Loucy (cell line): Measurements from ENCODE around the gene LRRC56.

ENCODE experiments used
- H2AFZ ChIP-seq: fragments of 200-600 bp; sonication (generic); 2 replicates; pipeline ENCODE4 v1.6.0; 2016; ENCODE audit warnings: antibody characterized with exemption, mild to moderate bottlenecking, low read length, moderate library complexity
- H3F3A ChIP-seq: fragments of 200-600 bp; 2 replicates; pipeline ENCODE4 v1.6.0; 2016; ENCODE audit warnings: antibody characterized with exemption, low read depth, mild to moderate bottlenecking
- H3K27me3 ChIP-seq: fragments of 200-600 bp; sonication (generic); 2 replicates; pipeline ENCODE4 v1.6.1; 2014; ENCODE audit warnings: low read length, mild to moderate bottlenecking; ENCODE audit not compliant: insufficient read depth, poor library complexity, severe bottlenecking
- H3K36me3 ChIP-seq: fragments of 200-600 bp; sonication (generic); 2 replicates; pipeline ENCODE4 v1.6.1; 2016; ENCODE audit warnings: low read length; ENCODE audit not compliant: insufficient read depth
- H3K4me1 ChIP-seq: fragments of 200-600 bp; sonication (generic); 2 replicates; pipeline ENCODE4 v1.5.1; 2014; ENCODE audit warnings: low read length, mild to moderate bottlenecking; ENCODE audit not compliant: insufficient read depth, poor library complexity, severe bottlenecking
- H3K4me2 ChIP-seq: fragments of 200-600 bp; sonication (generic); 2 replicates; pipeline ENCODE4 v1.6.0; 2014; ENCODE audit warnings: antibody characterized with exemption, low read length, low read depth, mild to moderate bottlenecking; ENCODE audit not compliant: poor library complexity, severe bottlenecking
- H3K4me3 ChIP-seq: fragments of 200-600 bp; sonication (generic); 2 replicates; pipeline ENCODE4 v1.5.1; 2014; ENCODE audit warnings: low read length, mild to moderate bottlenecking, mixed read lengths; ENCODE audit not compliant: poor library complexity, severe bottlenecking
- H3K79me2 ChIP-seq: fragments of 200-600 bp; sonication (generic); 2 replicates; pipeline ENCODE4 v1.6.1; 2014; ENCODE audit warnings: low read length; ENCODE audit not compliant: insufficient read depth
- H3K9ac ChIP-seq: fragments of 200-600 bp; sonication (generic); 2 replicates; pipeline ENCODE4 v1.6.0; 2014; ENCODE audit warnings: mild to moderate bottlenecking, low read depth, low read length, moderate library complexity; ENCODE audit not compliant: poor library complexity, severe bottlenecking
- H3K9me2 ChIP-seq: fragments of 200-600 bp; sonication (generic); replicated peaks from 2 replicates; pipeline ENCODE4 v1.6.1; 2016; ENCODE audit warnings: low read depth, low read length, mixed read lengths
- H3K9me3 ChIP-seq: fragments of 200-600 bp; sonication (generic); 2 replicates; pipeline ENCODE4 v1.6.1; 2014; ENCODE audit warnings: mild to moderate bottlenecking, antibody characterized with exemption, low read length, low read depth; ENCODE audit not compliant: insufficient read depth
- H4K20me1 ChIP-seq: fragments of 200-600 bp; sonication (generic); 2 replicates; pipeline ENCODE4 v1.6.0; 2014; ENCODE audit warnings: antibody characterized with exemption, low read length, mild to moderate bottlenecking; ENCODE audit not compliant: insufficient read depth, poor library complexity, severe bottlenecking
- EZH2phosphoT487 ChIP-seq: fragments of 200-600 bp; IDR thresholded peaks from 2 replicates; pipeline ENCODE4 v1.6.1; 2018; ENCODE audit warnings: antibody characterized with exemption, mild to moderate bottlenecking, moderate library complexity, borderline replicate concordance
- TF ChIP-seq, protein P1 (sequence below): fragments of 200-600 bp; sonication (generic); conservative IDR thresholded peaks from 2 replicates; pipeline ENCODE4 v1.5.1; 2014; ENCODE audit warnings: mild to moderate bottlenecking, antibody characterized with exemption, low read length

LRRC56 gene

DNA sequence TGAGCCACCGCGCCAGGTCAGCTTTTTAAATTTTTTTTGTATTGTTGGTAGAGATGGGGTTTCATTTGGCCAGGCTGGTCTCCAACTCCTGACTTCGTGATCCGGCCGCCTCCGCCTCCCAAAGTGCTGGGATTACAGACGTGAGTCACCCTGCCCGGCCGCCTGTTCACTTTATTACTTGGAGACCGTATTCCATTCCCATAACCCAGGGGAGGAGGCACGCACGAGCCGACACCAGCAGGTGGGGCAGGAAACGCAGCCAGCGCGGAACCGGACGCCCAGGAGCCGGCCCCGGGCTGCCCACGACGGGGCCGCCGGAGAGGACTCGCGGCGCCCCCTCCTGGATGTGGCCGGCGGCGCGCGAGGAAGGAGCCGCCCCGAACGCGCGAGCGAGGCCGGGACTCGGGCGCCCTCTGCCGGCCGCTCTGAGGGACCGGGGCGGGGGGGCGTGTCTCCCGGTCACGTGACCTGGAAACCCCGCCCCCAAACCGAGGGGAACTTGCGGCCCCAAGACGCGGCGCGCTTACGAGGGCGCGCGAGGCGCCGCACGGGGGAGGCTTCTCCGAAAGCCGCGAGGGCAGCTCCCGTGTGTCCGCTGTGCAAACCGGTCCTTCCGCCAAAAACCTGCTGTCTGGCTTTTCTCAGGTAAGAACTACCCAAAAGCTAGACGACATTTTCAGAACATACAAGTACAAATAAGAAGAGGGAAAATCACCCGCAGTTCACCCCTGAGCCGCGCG is 18.7 kb upstream of the LRRC56 start:
- Histone ChIP-seq H3K36me3 (no peaks in the 10 kb centered on the region), H3K4me3 (no peak overlapping the region), H3K9me3 (no peaks in the 10 kb centered on the region; the same call in 1 of the 2 replicates), H3K4me2 (no peak overlapping the region), H3K9ac (no peak overlapping the region), H4K20me1 (no peaks in the 10 kb centered on the region), H3K9me2 (no peaks in the 10 kb centered on the region), H3F3A (no peaks in the 10 kb centered on the region), H2AFZ (no peak overlapping the region), H3K27me3 (no peaks in the 10 kb centered on the region), H3K79me2 (no peaks in the 10 kb centered on the region), H3K4me1 (no peaks in the 10 kb centered on the region)
- no peak for TF ChIP-seq EZH2phosphoT487
- TF ChIP-seq, protein P1, sequence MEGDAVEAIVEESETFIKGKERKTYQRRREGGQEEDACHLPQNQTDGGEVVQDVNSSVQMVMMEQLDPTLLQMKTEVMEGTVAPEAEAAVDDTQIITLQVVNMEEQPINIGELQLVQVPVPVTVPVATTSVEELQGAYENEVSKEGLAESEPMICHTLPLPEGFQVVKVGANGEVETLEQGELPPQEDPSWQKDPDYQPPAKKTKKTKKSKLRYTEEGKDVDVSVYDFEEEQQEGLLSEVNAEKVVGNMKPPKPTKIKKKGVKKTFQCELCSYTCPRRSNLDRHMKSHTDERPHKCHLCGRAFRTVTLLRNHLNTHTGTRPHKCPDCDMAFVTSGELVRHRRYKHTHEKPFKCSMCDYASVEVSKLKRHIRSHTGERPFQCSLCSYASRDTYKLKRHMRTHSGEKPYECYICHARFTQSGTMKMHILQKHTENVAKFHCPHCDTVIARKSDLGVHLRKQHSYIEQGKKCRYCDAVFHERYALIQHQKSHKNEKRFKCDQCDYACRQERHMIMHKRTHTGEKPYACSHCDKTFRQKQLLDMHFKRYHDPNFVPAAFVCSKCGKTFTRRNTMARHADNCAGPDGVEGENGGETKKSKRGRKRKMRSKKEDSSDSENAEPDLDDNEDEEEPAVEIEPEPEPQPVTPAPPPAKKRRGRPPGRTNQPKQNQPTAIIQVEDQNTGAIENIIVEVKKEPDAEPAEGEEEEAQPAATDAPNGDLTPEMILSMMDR, result 0 out of 2 replicates have a peak, but pooled peaks have one; percentile 19

DNA sequence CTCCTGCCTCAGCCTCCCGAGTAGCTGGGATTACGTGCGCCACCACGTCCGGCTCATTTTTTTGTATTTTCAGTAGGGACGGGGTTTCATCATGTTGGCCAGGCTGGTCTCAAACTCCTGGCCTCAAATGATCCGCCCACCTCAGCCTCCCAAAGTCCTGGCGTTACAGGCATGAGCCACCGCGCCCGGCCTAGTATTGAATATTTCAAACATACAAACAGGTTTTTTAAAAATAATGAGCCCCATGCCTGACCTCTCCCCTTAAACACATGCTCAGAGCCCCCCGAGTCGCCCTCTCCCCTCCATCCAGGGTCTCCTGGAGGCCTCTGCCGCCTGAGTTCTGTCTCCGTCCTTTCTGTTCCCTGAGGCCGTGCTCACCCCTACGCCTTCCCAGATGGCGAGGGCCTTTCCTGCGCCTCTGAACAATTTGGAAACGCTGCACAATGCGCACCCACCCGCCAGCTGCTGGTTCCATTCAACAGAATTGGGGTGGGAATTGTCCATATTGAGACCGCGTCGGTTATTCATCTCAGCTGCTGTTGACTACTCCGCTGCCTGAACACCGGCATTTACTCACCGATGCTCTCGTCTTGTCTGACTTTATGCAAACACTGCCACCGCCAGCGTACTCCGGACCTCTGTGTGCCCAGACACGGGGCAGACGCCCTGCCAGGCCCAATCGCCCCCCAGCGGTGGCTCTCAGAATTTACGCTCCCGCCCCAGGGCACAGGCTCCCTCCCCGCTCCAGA is 16.7 kb upstream of the LRRC56 start:
- Histone ChIP-seq H3K9ac (no peak overlapping the region), H3F3A (no peaks in the 10 kb centered on the region), H3K9me3 (no peaks in the 10 kb centered on the region; the same call in 1 of the 2 replicates), H3K79me2 (no peaks in the 10 kb centered on the region), H2AFZ (no peak overlapping the region), H3K4me3 (no peak overlapping the region), H3K36me3 (no peaks in the 10 kb centered on the region), H3K4me1 (no peaks in the 10 kb centered on the region), H3K9me2 (no peaks in the 10 kb centered on the region), H4K20me1 (no peaks in the 10 kb centered on the region), H3K4me2 (no peak overlapping the region), H3K27me3 (no peaks in the 10 kb centered on the region)
- TF ChIP-seq EZH2phosphoT487, result no peak
- TF ChIP-seq, protein P1, result 0 out of 2 replicates have a peak, but pooled peaks have one; percentile 32

DNA sequence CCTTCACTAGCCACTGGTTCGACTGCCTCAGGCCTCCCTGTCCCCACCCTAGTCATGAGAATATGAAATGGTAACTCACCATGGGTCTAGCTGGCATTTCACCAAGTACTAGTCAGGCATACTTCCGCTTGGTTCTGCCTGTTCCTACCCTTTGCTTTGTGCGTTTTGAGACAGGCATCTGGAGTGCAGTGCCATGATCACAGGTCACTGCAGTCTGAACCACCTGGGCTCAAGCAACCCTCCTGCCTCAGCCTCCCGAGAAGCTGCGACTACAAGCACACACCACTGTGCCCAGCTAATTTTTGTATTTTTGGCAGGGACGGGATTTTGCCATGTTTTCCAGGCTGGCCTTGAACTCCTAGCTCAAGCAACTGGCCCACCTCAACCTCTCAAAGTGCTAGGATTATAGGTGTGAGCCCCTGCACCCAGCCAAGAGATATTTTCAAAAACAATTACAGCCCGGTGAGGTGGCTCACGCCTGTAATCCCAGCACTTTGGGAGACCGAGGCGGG is 16.1 kb upstream of the LRRC56 start:
- Histone ChIP-seq H3K9ac (no peak overlapping the region), H3K4me2 (no peak overlapping the region), H3K27me3 (no peaks in the 10 kb centered on the region), H3K79me2 (no peaks in the 10 kb centered on the region), H3K36me3 (no peaks in the 10 kb centered on the region), H3K9me3 (no peaks in the 10 kb centered on the region; the same call in 1 of the 2 replicates), H3K9me2 (no peaks in the 10 kb centered on the region), H3K4me3 (no peak overlapping the region), H3K4me1 (no peaks in the 10 kb centered on the region), H3F3A (no peaks in the 10 kb centered on the region), H2AFZ (no peak overlapping the region), H4K20me1 (no peaks in the 10 kb centered on the region)
- no peak for TF ChIP-seq EZH2phosphoT487
- TF ChIP-seq, protein P1, result no peak
